T-cell (primary cell): Measurements from ENCODE around the gene C11orf98. TPM values are rescaled to one million over a fixed set of nuclear protein-coding genes. Genes with fewer than 3 reads are reported as not detected.
"Not testable (repeated sequence)": the region's sequence is repeated elsewhere in the genome, so short reads cannot be mapped to it uniquely, and the experiment has no call there.

ENCODE experiments used
- ATAC-seq, 4 experiments: fragments of 200-7000 bp in 3 of 4; fragments of 150-1000 bp in 1 of 4; cut with Tn5 transposase; replicated peaks in 1 of 4; 1 replicate in 3 of 4; 2 replicates in 1 of 4; pipeline ENCODE4 v1.10.0; 2021; ENCODE audit warnings: moderate library complexity in 3 of 4, mild to moderate bottlenecking in 2 of 4, moderate number of reproducible peaks in 1 of 4
- CTCF ChIA-PET, 2 donors: fragments of 300-600 bp; sonication (Branson Sonifier 250); formaldehyde crosslinking; loops; one replicate each; lab custom pipeline; 2022; ENCODE audit warnings: antibody characterized with exemption in 2 of 2; lab: Charles Lee
- POLR2A ChIA-PET, 2 donors: fragments of 300-600 bp; sonication (Branson Sonifier 250); formaldehyde crosslinking; loops; one replicate each; lab custom pipeline; 2022; ENCODE audit warnings: antibody characterized with exemption in 2 of 2; lab: Charles Lee
- DNase-seq, 35 experiments: peaks; one replicate each; pipeline versions ENCODE4 v3.0.0 to v3.0.0-alpha.2; 2013 to 2023
- H3K27ac ChIP-seq: one replicate; pipeline ENCODE4 v1.5.1; 2013; ENCODE audit warnings: low read length
- H3K27me3 ChIP-seq, 2 experiments: replicated peaks in 1 of 2; 1 replicate in 1 of 2; 2 replicates in 1 of 2; pipeline versions ENCODE4 v1.6.1 to v1.7.0; 2013; ENCODE audit warnings: low read length in 1 of 2, mixed read lengths in 1 of 2; ENCODE audit not compliant: control insufficient read depth in 2 of 2, insufficient read depth in 2 of 2; ENCODE audit errors: extremely low read depth in 1 of 2
- H3K36me3 ChIP-seq, 2 donors: 1 replicate in 1 of 2; 2 replicates in 1 of 2; pipeline versions ENCODE4 v1.6.1 to v1.7.0; 2013; ENCODE audit warnings: low read length in 1 of 2; ENCODE audit not compliant: control insufficient read depth in 2 of 2, insufficient read depth in 1 of 2; ENCODE audit errors: extremely low read depth in 1 of 2
- H3K4me1 ChIP-seq, 2 experiments: 1 replicate in 1 of 2; 2 replicates in 1 of 2; pipeline versions ENCODE4 v1.6.1 to v1.7.0; 2013; ENCODE audit warnings: low read length in 2 of 2, mixed read lengths in 1 of 2; ENCODE audit not compliant: insufficient read depth in 2 of 2, control insufficient read depth in 1 of 2; ENCODE audit errors: extremely low read depth in 1 of 2
- H3K4me3 ChIP-seq, 2 donors: 1 replicate in 1 of 2; 2 replicates in 1 of 2; pipeline versions ENCODE4 v1.5.1 to v1.7.0; 2013; ENCODE audit warnings: mild to moderate bottlenecking in 2 of 2, low read length in 1 of 2, moderate library complexity in 1 of 2; ENCODE audit not compliant: control insufficient read depth in 1 of 2; ENCODE audit errors: extremely low read depth in 1 of 2
- H3K9me3 ChIP-seq: 2 replicates; pipeline ENCODE4 v1.7.0; 2013
- H3K27ac Mint-ChIP-seq, 2 donors: one replicate each; pipeline ENCODE4 v1.8.0; 2020 to 2021; ENCODE audit warnings: mild to moderate bottlenecking in 2 of 2, mixed read lengths in 2 of 2
- H3K27me3 Mint-ChIP-seq, 2 donors: one replicate each; pipeline ENCODE4 v1.8.0; 2021 to 2022; ENCODE audit warnings: mixed read lengths in 2 of 2
- H3K36me3 Mint-ChIP-seq: one replicate; pipeline ENCODE4 v1.8.0; 2021; ENCODE audit warnings: mixed read lengths
- H3K4me1 Mint-ChIP-seq, 3 donors: one replicate each; pipeline ENCODE4 v1.8.0; 2020 to 2022; ENCODE audit warnings: mixed read lengths in 3 of 3, mild to moderate bottlenecking in 1 of 3
- H3K4me3 Mint-ChIP-seq, 3 donors: one replicate each; pipeline ENCODE4 v1.8.0; 2020 to 2022; ENCODE audit warnings: mild to moderate bottlenecking in 3 of 3, mixed read lengths in 3 of 3, moderate library complexity in 3 of 3
- H3K9me3 Mint-ChIP-seq, 3 donors: one replicate each; pipeline ENCODE4 v1.8.0; 2020 to 2022; ENCODE audit warnings: mixed read lengths in 3 of 3
- WGBS: methylation state at CpG from one replicate; pipeline ENCODE4 v1.1.5; 2013; ENCODE audit warnings: missing lambda C conversion rate; ENCODE audit not compliant: insufficient coverage; 5-methylcytosine and 5-hydroxymethylcytosine counted together
- total RNA-seq, 35 experiments: library from RNA in 6 of 35; stranded (reverse) in 6 of 35; fragments of 120-200 nt in 1 of 35; gene quantifications; one replicate each; pipeline versions ENCODE4 v1.2.1 to v1.2.4 and lab custom pipeline; 2013 to 2026

C11orf98 gene
- total RNA-seq, 5 donors from 2014 or later (not counting 1 experiment from before 2014, with no cell fraction given), result 28.3 to 62.6 (median 54.8) TPM

DNA sequence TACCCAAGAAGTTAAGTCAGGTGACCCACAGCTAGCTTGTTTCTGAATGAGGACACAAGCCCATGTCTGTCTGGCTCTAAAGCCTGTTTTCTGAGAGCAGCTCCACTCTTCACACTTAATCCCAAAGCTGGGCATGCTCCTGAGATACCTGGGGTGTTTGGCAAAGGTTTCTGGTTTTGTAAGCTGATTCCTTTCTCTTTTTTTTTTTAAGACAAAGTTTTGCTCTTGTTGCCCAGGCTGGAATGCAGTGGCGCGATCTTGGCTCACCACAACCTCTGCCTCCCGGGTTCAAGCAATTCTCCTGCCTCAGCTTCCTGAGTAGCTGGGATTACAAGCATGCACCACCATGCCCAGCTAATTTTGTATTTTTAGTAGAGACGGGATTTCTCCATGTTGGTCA lies 28.6 kb upstream of the C11orf98 start:
- POLR2A ChIA-PET, result interaction anchor here in 1 of 2 donors (0.6 to 0.8 kb wide), 2 partner anchors 23 to 146 kb away, joined by 3 to 5 read pairs; no protein-coding TSS in a partner anchor
- peaks cover 24% of the 10 kb centered on the region for H3K36me3 Mint-ChIP-seq
- WGBS, result 100% methylated on average over 1 of the region's 4 CpGs

DNA sequence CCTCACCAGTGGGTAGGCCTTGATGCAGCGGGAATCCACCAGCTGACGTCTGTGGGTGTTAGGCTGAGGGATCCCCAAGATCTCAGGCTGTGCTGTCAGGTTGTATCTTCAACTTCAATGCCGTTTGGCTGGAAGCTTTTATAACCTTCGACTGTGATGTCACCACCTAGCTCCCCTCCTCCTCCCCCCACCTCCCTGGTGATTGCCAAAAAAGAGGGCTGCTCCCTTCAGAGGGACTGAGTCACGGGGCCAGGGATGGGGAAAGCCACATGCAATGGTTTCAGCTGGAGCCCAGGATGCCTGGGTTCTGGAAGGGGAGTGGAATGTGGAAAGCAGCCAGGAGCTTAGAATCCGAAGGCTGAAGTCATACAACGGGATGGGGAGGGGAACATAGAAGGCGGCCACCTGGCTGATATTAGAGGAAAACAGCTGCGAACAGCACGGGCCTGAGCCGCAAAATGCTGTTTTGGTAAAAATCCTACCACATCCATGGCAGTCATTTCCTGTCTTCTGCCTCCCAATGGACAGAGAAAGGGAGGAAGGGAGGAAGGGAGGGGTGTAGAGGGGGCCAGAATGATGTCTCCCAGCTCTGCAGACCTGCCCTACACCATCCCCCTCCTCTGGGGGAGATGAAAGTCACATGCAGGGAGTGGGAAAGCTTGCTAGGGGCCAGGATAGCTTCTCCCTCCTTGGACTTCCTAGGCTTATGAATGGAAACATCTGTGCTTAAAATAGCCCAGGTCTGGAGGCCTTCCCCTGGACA lies 24.6 kb upstream of the C11orf98 start, which contains the start of gene LRRN4CL:
TSS of gene LRRN4CL (minus strand) at position 110 of the 763 bp plus-strand sequence. CDS start 1,022 bp downstream, outside the sequence.
- peaks cover 26% of the 10 kb centered on the region for H3K36me3 Mint-ChIP-seq
- no peaks in the 10 kb centered on the region for H3K9me3 Mint-ChIP-seq
- H3K27me3 ChIP-seq, result peaks cover 2 to 17% of the 10 kb centered on the region in 2 experiments
- H3K36me3 ChIP-seq, result peaks cover 18 to 27% of the 10 kb centered on the region in 2 donors
- no peak within 1 kb of the TSS for H3K27ac ChIP-seq
- peaks cover 5 to 9% of the 10 kb centered on the region in 2 donors for H3K27me3 Mint-ChIP-seq
- ATAC-seq (no peak), DNase-seq (no peak)
- H3K4me3 Mint-ChIP-seq, result no peak within 1 kb of the TSS
- H3K4me1 ChIP-seq, result peaks cover 0 to 9% of the 10 kb centered on the region in 2 experiments
- H3K9me3 ChIP-seq, result no peaks in the 10 kb centered on the region
- ChIA-PET POLR2A (interaction anchor here (0.5 to 1.0 kb wide), 3 partner anchors 16 to 247 kb away, joined by 3 to 4 read pairs (median 3); partner anchors contain the start of genes C11orf98 (in 1 of the 2) and CSKMT (in 1 of the 2)), CTCF (interaction anchor here in 1 of 2 donors (0.6 kb wide), 1 partner anchor 15 kb away, joined by 5 read pairs; no protein-coding TSS in a partner anchor)
- H3K27ac Mint-ChIP-seq, result no peak within 1 kb of the TSS
- peaks cover under 1 to 3% (median under 1%) of the 10 kb centered on the region in 3 donors for H3K4me1 Mint-ChIP-seq
- H3K4me3 ChIP-seq, result no peak within 1 kb of the TSS
- WGBS, result no CpG with 5 or more reads among the region's 11 CpGs

More for the DNA sequence above, 28.6 kb upstream of the C11orf98 start:
- not testable (repeated sequence) for H3K4me1 ChIP-seq, H3K9me3 Mint-ChIP-seq, ATAC-seq, H3K4me3 Mint-ChIP-seq, H3K4me3 ChIP-seq, H3K27me3 Mint-ChIP-seq, H3K9me3 ChIP-seq, DNase-seq, H3K27me3 ChIP-seq, H3K27ac Mint-ChIP-seq, H3K4me1 Mint-ChIP-seq, H3K27ac ChIP-seq
- CTCF ChIA-PET, result interaction anchor here (0.6 to 2.4 kb wide), 7 partner anchors 13 to 269 kb away, joined by 3 to 24 read pairs (median 6); partner anchors contain the start of genes TUT1 (in 1 of the 2) and UQCC3 (in 1 of the 2)
- peaks cover 18 to 27% of the 10 kb centered on the region in 2 donors for H3K36me3 ChIP-seq

DNA sequence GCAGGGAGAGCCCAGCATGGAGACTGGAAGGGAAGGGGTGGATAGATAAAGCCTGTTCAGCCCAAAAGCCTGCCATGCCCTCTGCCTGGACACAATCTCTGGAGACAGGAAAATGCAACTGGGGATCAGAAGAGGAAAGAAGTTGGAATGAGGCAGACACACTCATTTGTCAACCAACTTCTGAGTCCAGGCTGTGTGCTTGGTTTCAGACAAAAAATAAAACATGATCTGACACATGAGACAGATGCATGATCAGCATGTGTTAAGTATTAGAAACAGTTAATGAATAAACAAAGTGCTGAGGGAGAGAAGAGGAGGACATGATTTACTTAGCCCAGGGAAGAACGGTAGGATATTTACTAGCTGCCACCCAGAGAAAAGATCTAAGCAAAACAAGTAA lies 23.5 kb upstream of the C11orf98 start:
- H3K4me3 ChIP-seq, result no peak overlapping the region
- H3K9me3 Mint-ChIP-seq, result no peaks in the 10 kb centered on the region
- ChIA-PET POLR2A (no interaction called here), CTCF (interaction anchor here in 1 of 2 donors (0.6 kb wide), 1 partner anchor 12 kb away, joined by 3 read pairs; no protein-coding TSS in a partner anchor)
- H3K4me1 Mint-ChIP-seq, result no peaks in the 10 kb centered on the region
- peaks cover 0 to 6% of the 10 kb centered on the region in 2 experiments for H3K4me1 ChIP-seq
- DNase-seq (no peak), ATAC-seq (no peak)
- H3K27ac ChIP-seq, result no peak overlapping the region
- H3K36me3 ChIP-seq, result peaks cover 17 to 27% of the 10 kb centered on the region in 2 donors
- peaks cover 2 to 17% of the 10 kb centered on the region in 2 experiments for H3K27me3 ChIP-seq
- no peak overlapping the region for H3K27ac Mint-ChIP-seq
- H3K4me3 Mint-ChIP-seq, result no peak overlapping the region
- H3K9me3 ChIP-seq, result no peaks in the 10 kb centered on the region
- H3K27me3 Mint-ChIP-seq, result peaks cover 5 to 9% of the 10 kb centered on the region in 2 donors
- 100% methylated on average over 1 of the region's 1 CpG for WGBS
- peaks cover 26% of the 10 kb centered on the region for H3K36me3 Mint-ChIP-seq

DNA sequence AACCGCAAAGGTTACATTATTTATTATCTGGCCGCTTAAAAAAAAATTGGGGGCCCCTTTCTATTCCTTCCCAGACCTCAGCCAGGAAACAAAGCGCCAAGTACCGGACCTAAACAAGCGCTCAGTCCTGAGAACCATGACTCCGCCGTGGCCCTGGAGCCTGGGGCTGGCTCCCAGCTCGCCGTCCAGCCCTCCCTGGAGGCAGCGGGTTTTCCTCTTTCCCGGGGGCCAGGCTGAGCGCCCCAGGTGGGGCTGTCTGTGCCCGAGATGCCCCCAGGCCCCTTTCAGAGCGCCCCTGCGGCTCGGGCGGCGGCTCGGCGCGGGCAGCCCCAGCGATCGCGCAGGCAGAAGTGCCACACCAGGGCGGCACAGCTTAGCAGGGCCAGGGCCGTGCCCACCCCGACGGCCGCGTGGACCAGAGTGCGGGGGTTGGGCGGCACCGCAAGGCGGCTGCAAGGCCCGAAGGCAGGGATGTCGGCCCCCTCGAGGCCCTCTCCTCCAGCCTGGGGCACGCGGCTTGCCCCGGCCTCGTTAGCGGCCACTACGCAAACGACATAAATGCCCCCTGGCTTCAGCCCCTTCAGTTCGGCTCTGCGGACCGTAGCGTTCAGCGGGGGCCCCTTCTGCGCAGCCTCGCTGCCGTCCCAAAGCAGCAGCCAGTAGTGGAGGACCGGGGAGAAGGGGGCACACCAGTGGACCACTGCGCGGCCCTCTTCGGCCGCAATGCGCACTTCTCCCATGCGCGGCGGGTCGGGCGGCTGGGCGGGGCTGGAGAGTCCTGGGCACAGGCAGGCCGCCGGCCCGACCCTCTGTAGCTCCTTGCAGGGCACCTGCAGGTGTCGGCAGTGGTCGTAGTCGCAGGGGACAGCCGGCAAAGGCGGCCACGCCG lies 22.7 kb upstream of the C11orf98 start:
- peaks cover 5 to 9% of the 10 kb centered on the region in 2 donors for H3K27me3 Mint-ChIP-seq
- DNase-seq (no peak), ATAC-seq (peak in 1 of 4 experiments; percentile 9)
- Histone ChIP-seq H3K27ac (no peak overlapping the region), H3K4me3 (no peak overlapping the region), H3K36me3 (peaks cover 13 to 27% of the 10 kb centered on the region in 2 donors), H3K4me1 (peaks cover 0 to 6% of the 10 kb centered on the region in 2 experiments), H3K27me3 (peaks cover 2 to 17% of the 10 kb centered on the region in 2 experiments), H3K9me3 (no peaks in the 10 kb centered on the region)
- peaks cover 23% of the 10 kb centered on the region for H3K36me3 Mint-ChIP-seq
- H3K4me1 Mint-ChIP-seq, result no peaks in the 10 kb centered on the region
- no peak overlapping the region for H3K27ac Mint-ChIP-seq
- ChIA-PET CTCF (no interaction called here), POLR2A (no interaction called here)
- no peak overlapping the region for H3K4me3 Mint-ChIP-seq
- WGBS, result 54% methylated on average over 74 of the region's 74 CpGs
- H3K9me3 Mint-ChIP-seq, result no peaks in the 10 kb centered on the region

DNA sequence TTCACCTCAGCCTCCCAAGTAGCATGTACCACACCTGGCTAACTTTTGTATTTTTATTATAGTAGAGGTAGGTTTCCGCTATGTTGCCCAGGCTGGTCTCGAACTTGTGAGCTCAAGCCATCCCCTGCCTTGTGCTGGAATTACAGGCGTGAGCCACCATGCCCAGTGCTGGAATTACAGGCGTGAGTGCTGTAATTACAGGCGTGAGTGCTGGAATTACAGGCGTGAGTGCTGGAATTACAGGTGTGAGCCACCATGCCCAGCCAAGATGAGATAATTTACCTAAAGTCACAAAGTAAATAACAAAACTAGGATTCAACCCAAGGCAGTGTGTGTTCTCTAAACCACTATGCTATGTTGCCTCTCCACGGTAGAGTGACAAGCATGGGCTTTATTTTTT lies 17.5 kb upstream of the C11orf98 start:
- H3K9me3 Mint-ChIP-seq, result no peaks in the 10 kb centered on the region
- H3K27me3 Mint-ChIP-seq, result peaks cover 0 to 5% of the 10 kb centered on the region in 2 donors
- peaks cover 7% of the 10 kb centered on the region for H3K36me3 Mint-ChIP-seq
- peaks cover 22 to 24% (median 24%) of the 10 kb centered on the region in 3 donors for H3K4me1 Mint-ChIP-seq
- POLR2A ChIA-PET, result no interaction called here
- Histone ChIP-seq H3K27ac (no peak overlapping the region), H3K9me3 (no peaks in the 10 kb centered on the region), H3K36me3 (peaks cover 0 to 6% of the 10 kb centered on the region in 2 donors), H3K27me3 (peaks cover 0 to 8% of the 10 kb centered on the region in 2 experiments), H3K4me3 (no peak overlapping the region), H3K4me1 (peaks cover 10 to 24% of the 10 kb centered on the region in 2 experiments)
- WGBS, result 84% methylated on average over 4 of the region's 7 CpGs
- CTCF ChIA-PET, result interaction anchor here in 1 of 2 donors (0.6 kb wide), 1 partner anchor 19 kb away, joined by 3 read pairs; no protein-coding TSS in a partner anchor
- DNase-seq (no peak), ATAC-seq (no peak)
- H3K27ac Mint-ChIP-seq, result no peak overlapping the region
- no peak overlapping the region for H3K4me3 Mint-ChIP-seq
